Left cardiac atrium (tissue), 4 donors: Measurements from ENCODE around the gene AVPI1. TPM values are rescaled to one million over a fixed set of nuclear protein-coding genes. Genes with fewer than 3 reads are reported as not detected.

Experiments used
- ATAC-seq, 2 donors: fragments of 200-7000 bp; cut with Tn5 transposase; one replicate each; pipeline ENCODE4 v1.9.1; 2020; ENCODE audit warnings: mild to moderate bottlenecking in 2 of 2, moderate library complexity in 2 of 2
- DNase-seq: peaks from one replicate; pipeline ENCODE4 v3.0.0-alpha.2; 2020
- intact Hi-C, 2 donors: fragments of 100-400 bp; cut with DNase I; formaldehyde crosslinking; loops; one replicate each; pipeline versions ENCODE4 v1.14.1 to v1.15.1; 2022 to 2023
- long read RNA-seq: library from polyadenylated mRNA; unstranded; transcript quantifications from one replicate; pipeline ENCODE4 v2.0.0, GENCODE V29; 2021
- total RNA-seq, 2 donors: library from RNA; stranded (reverse); fragmentation: NEBNext Ultra II Directional; extraction: Animal tissue kit (Norgen Biotek cat#: 25700); gene quantifications; one replicate each; pipeline ENCODE4 v1.2.1, GENCODE V29; 2021
- donor health status: DM: no; HTN: yes; CAD: no.
- donor health status: DM: no; HTN: yes; CAD: no; lungs with severe emphysema.
- donor health status: DM: yes; HTN: yes; CAD: no.
- donor health status: Dilated cardiomyopathy.

AVPI1 gene
- 10 to 100 TPM; 13.2 to 16.3 TPM for total RNA-seq
- long read RNA-seq, transcript AVPI1-201 (3 exons, 1,457 nt): major isoform, 26 of 30 reads
- long read RNA-seq, partial matches to known transcripts: 0 of 30 reads
- long read RNA-seq, other reads (novel, unspliced or antisense): 4 of 30 reads

- ATAC-seq (peak; percentile 95), DNase-seq (peak; percentile 98)
- intact Hi-C loops: loop anchor here in 1 of 2 donors (5.0 kb wide), 1 partner anchor 445 kb away; the partner anchor contains the start of gene R3HCC1L
These were observed at the start of gene AVPI1 for GRCh38 chr10:97686962-97687784. AVPI1 (minus strand) TSS chr10:97687241; CDS start chr10:97679905, 7,336 bp downstream.

GRCh38 chr10:97736403-97736901 lies 49.4 kb upstream of the AVPI1 start:
- DNase-seq (no peak), ATAC-seq (peak; percentile 9 to 20)
- intact Hi-C loops: loop anchor here in 1 of 2 donors (5.0 kb wide), 1 partner anchor 34 kb away; no protein-coding TSS in a partner anchor

GRCh38 chr10:97734021-97734420 lies 47.0 kb upstream of the AVPI1 start:
- intact Hi-C loops: loop anchor here in 1 of 2 donors (5.0 kb wide), 1 partner anchor 37 kb away; no protein-coding TSS in a partner anchor
- ATAC-seq (no peak), DNase-seq (no peak)

GRCh38 chr10:97733256-97733655 lies 46.2 kb upstream of the AVPI1 start:
- no peak for DNase-seq
- no peak for ATAC-seq
- intact Hi-C loops: loop anchor here (2.0 to 5.0 kb wide), 2 partner anchors 36 to 58 kb away; no protein-coding TSS in a partner anchor

GRCh38 chr10:97732052-97732359 lies 45.0 kb upstream of the AVPI1 start:
- ATAC-seq (no peak), DNase-seq (no peak)
- intact Hi-C loops: loop anchor here (1.0 to 5.0 kb wide), 3 partner anchors 35 to 57 kb away; no protein-coding TSS in a partner anchor

GRCh38 chr10:97731346-97732051 lies 44.5 kb upstream of the AVPI1 start:
- DNase-seq: peak; percentile 66
- ATAC-seq: peak; percentile 61 to 79
- intact Hi-C loops: loop anchor here (1.0 to 5.0 kb wide), 4 partner anchors 23 to 57 kb away; no protein-coding TSS in a partner anchor

GRCh38 chr10:97729014-97729413 lies 42.0 kb upstream of the AVPI1 start:
- ATAC-seq (no peak), DNase-seq (no peak)
- intact Hi-C loops: no loop called here

GRCh38 chr10:97726636-97727178 lies 39.7 kb upstream of the AVPI1 start:
- peak in 1 of 2 donors; percentile 63 for ATAC-seq
- no peak for DNase-seq
- intact Hi-C loops: no loop called here

- peak in 1 of 2 donors; percentile 73 for ATAC-seq
- no peak for DNase-seq
These were observed 37.4 kb upstream of the AVPI1 start for GRCh38 chr10:97724341-97724941.

GRCh38 chr10:97723001-97723400 lies 36.0 kb upstream of the AVPI1 start:
- DNase-seq: no peak
- no peak for ATAC-seq
- intact Hi-C loops: no loop called here

More at GRCh38 chr10:97724341-97724941, 37.4 kb upstream of the AVPI1 start:
- intact Hi-C loops: no loop called here

- intact Hi-C loops: no loop called here
- DNase-seq (no peak), ATAC-seq (no peak)
These were observed 35.1 kb upstream of the AVPI1 start for GRCh38 chr10:97721871-97722780.

GRCh38 chr10:97719602-97720001 lies 32.6 kb upstream of the AVPI1 start:
- intact Hi-C loops: no loop called here
- DNase-seq (no peak), ATAC-seq (no peak)

- intact Hi-C loops: no loop called here
- DNase-seq (peak; percentile 57), ATAC-seq (peak in 1 of 2 donors; percentile 58)
These were observed 31.7 kb upstream of the AVPI1 start for GRCh38 chr10:97718659-97719142.

- DNase-seq (no peak), ATAC-seq (no peak)
- intact Hi-C loops: no loop called here
These were observed 31.1 kb upstream of the AVPI1 start for GRCh38 chr10:97718178-97718577.

- no peak for DNase-seq
- ATAC-seq: no peak
- intact Hi-C loops: no loop called here
These were observed 30.6 kb upstream of the AVPI1 start for GRCh38 chr10:97717627-97718026.

GRCh38 chr10:97715259-97715874 lies 28.3 kb upstream of the AVPI1 start:
- ATAC-seq (no peak), DNase-seq (no peak)
- intact Hi-C loops: no loop called here
